Measurements from ENCODE around the gene ARHGDIA.

Gene ARHGDIA

GRCh38 chr17:81823820-81824550, 47.2 kb downstream of the ARHGDIA start:
- Histone ChIP-seq H3K27me3 (ENCODE audit: insufficient read depth, poor library complexity, severe bottlenecking) (no peaks in the 10 kb centered on the region), H3K36me3 (ENCODE audit: low read depth) (no peaks in the 10 kb centered on the region), H3K4me1 (ENCODE audit: insufficient read depth, poor library complexity, severe bottlenecking) (no peaks in the 10 kb centered on the region), H3K27ac (ENCODE audit: poor library complexity, severe bottlenecking) (no peak overlapping the region), H3K4me3 (ENCODE audit: severe bottlenecking) (no peak overlapping the region), H3K9me3 (ENCODE audit: severe bottlenecking) (no peaks in the 10 kb centered on the region)
- ATAC-seq (ENCODE audit: low read depth) (no peak), DNase-seq (ENCODE audit: low spot score) (no peak)
- TF ChIP-seq CTCF (IDR thresholded peaks at IDR 0.05; ENCODE audit: poor library complexity, severe bottlenecking), result no peak

DNA sequence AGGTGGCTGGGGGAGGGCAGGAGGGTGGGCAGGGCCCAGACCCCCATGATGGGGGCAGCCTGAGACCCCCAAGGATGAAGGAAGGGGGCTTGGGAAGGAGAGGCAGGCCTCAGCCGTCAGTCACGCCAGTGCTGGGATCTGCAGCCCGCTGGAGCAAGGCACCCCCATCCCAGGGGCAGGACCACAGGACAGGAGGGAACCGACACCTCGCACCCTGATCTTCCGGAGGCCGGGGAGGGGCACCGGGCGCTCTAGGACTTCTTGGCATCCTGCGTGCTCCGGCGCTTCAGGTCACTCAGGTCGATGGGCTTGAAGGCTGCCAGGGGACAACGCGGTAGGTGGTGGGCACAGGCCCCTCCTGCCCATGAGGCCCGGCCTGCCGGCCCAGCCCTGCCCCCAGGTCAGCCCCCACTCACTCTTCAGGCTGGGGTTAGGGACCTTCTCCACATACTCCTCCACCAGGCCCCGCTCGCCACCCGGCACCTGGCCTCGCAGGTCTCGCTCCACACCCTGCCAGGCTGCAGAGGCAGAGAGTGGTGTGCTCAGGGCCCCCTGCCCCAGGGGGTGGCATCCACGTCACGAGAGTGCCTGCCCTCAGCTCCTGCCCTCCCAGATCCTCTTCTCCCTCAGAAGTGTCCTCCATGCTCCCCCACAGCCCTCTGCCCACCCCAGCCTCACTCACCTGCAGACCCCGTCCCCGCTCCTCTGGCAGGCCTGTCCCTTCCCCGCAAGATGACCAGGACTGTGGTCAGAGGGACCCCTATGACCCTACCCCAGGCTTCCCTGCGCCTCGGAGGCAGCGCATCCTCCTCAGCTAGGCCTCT, 47.9 kb downstream of the ARHGDIA start:
- Histone ChIP-seq H3K27ac (ENCODE audit: poor library complexity, severe bottlenecking) (no peak overlapping the region), H3K4me1 (ENCODE audit: insufficient read depth, poor library complexity, severe bottlenecking) (no peaks in the 10 kb centered on the region), H3K27me3 (ENCODE audit: insufficient read depth, poor library complexity, severe bottlenecking) (no peaks in the 10 kb centered on the region), H3K36me3 (ENCODE audit: low read depth) (no peaks in the 10 kb centered on the region), H3K4me3 (ENCODE audit: severe bottlenecking) (no peak overlapping the region), H3K9me3 (ENCODE audit: severe bottlenecking) (no peaks in the 10 kb centered on the region)
- DNase-seq (ENCODE audit: low spot score) (no peak), ATAC-seq (ENCODE audit: low read depth) (no peak)
- TF ChIP-seq CTCF (IDR thresholded peaks at IDR 0.05; ENCODE audit: poor library complexity, severe bottlenecking), result no peak

- H3K9me3 ChIP-seq (ENCODE audit: severe bottlenecking), result no peaks in the 10 kb centered on the region
- no peaks in the 10 kb centered on the region for H3K4me1 ChIP-seq (ENCODE audit: insufficient read depth, poor library complexity, severe bottlenecking)
- H3K27ac ChIP-seq (ENCODE audit: poor library complexity, severe bottlenecking), result no peak overlapping the region
- no peak overlapping the region for H3K4me3 ChIP-seq (ENCODE audit: severe bottlenecking)
- DNase-seq (ENCODE audit: low spot score) (no peak), ATAC-seq (ENCODE audit: low read depth) (no peak)
- no peak for TF ChIP-seq CTCF (IDR thresholded peaks at IDR 0.05; ENCODE audit: poor library complexity, severe bottlenecking)
- no peaks in the 10 kb centered on the region for H3K27me3 ChIP-seq (ENCODE audit: insufficient read depth, poor library complexity, severe bottlenecking)
- H3K36me3 ChIP-seq (ENCODE audit: low read depth), result no peaks in the 10 kb centered on the region
These were observed 48.9 kb downstream of the ARHGDIA start for GRCh38 chr17:81822312-81822637.

DNA sequence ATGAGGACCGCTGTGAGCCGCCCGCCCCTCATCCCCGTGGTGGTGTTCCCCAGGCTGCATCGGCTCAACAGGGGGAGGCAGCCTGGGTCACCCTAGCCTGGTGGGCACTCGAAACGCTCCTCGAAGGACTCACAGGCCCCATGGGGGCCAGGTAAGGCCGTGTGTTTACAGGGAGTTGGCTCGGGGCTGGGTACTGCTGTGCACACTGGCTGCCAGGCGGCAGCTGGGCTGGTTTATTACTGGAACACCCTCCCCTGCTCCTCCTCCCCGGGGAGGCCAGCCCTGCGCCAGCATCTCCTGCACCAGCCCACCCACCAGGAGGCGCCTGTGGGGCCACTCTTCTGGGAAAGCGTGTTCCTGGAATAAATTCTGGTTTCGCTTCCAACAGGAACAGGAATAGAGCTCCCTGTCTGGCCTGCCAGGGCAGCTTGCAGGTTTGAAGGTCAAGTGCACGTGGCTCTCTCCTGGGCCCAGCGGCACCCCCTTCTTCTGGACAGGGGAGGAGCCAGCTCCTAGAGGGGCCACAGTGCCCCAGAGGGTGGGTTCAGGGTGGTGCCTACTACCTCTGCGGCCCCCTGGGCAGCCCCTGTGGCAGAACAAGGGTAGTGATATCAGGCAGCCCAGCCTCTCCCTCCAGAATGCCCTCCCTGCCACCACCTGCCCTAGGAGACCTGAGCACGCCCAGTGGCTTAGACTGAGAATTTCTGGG, 49.4 kb downstream of the ARHGDIA start:
- Histone ChIP-seq H3K9me3 (ENCODE audit: severe bottlenecking) (no peaks in the 10 kb centered on the region), H3K27me3 (ENCODE audit: insufficient read depth, poor library complexity, severe bottlenecking) (no peaks in the 10 kb centered on the region), H3K4me3 (ENCODE audit: severe bottlenecking) (no peak overlapping the region), H3K27ac (ENCODE audit: poor library complexity, severe bottlenecking) (no peak overlapping the region), H3K4me1 (ENCODE audit: insufficient read depth, poor library complexity, severe bottlenecking) (no peaks in the 10 kb centered on the region), H3K36me3 (ENCODE audit: low read depth) (no peaks in the 10 kb centered on the region)
- ATAC-seq (ENCODE audit: low read depth) (peak; percentile 58), DNase-seq (ENCODE audit: low spot score) (no peak)
- TF ChIP-seq CTCF (IDR thresholded peaks at IDR 0.05; ENCODE audit: poor library complexity, severe bottlenecking), result peak; percentile 22

All from RWPE2 (cell line).